Hepatocyte (in vitro differentiated cells): Measurements from ENCODE around the gene NRN1L. TPM values are rescaled to one million over a fixed set of nuclear protein-coding genes. Genes with fewer than 3 reads are reported as not detected.
A peak's percentile ranks its signal among the peaks of the same experiment; 100 is the strongest.

Experiments
- DNase-seq: peaks from one replicate; pipeline ENCODE4 v3.0.0-alpha.2; 2016; ENCODE audit warnings: low spot score
- H2AFZ ChIP-seq: fragments of 200-600 bp; sonication (generic); 2 replicates; pipeline ENCODE4 v1.6.0; 2016; ENCODE audit warnings: antibody characterized with exemption, mild to moderate bottlenecking
- H3K27ac ChIP-seq: fragments of 200-600 bp; sonication (generic); 2 replicates; pipeline ENCODE4 v1.5.1; 2016; ENCODE audit warnings: mild to moderate bottlenecking
- H3K27me3 ChIP-seq: fragments of 200-600 bp; sonication (generic); 2 replicates; pipeline ENCODE4 v1.6.1; 2016
- H3K36me3 ChIP-seq: fragments of 200-600 bp; sonication (generic); replicated peaks from 2 replicates; pipeline ENCODE4 v1.5.1; 2016; ENCODE audit warnings: low read depth; ENCODE audit not compliant: insufficient read depth
- H3K4me1 ChIP-seq: fragments of 200-600 bp; sonication (generic); 2 replicates; pipeline ENCODE4 v1.5.1; 2016; ENCODE audit warnings: mild to moderate bottlenecking, moderate library complexity; ENCODE audit not compliant: insufficient read depth
- H3K4me2 ChIP-seq: fragments of 200-600 bp; sonication (generic); 2 replicates; pipeline ENCODE4 v1.6.0; 2016
- H3K4me3 ChIP-seq: fragments of 200-600 bp; sonication (generic); 2 replicates; pipeline ENCODE4 v1.5.1; 2016; ENCODE audit warnings: mild to moderate bottlenecking
- H3K79me2 ChIP-seq: fragments of 200-600 bp; sonication (generic); 2 replicates; pipeline ENCODE4 v1.6.0; 2017; ENCODE audit warnings: mild to moderate bottlenecking
- H3K9me2 ChIP-seq: fragments of 200-600 bp; sonication (generic); replicated peaks from 2 replicates; pipeline ENCODE4 v1.6.0; 2017; ENCODE audit warnings: mild to moderate bottlenecking; ENCODE audit not compliant: insufficient read depth
- H3K9me3 ChIP-seq: fragments of 200-600 bp; sonication (generic); 2 replicates; pipeline ENCODE4 v1.5.1; 2016; ENCODE audit warnings: low read depth, mild to moderate bottlenecking
- H4K20me1 ChIP-seq: fragments of 200-600 bp; sonication (generic); 2 replicates; pipeline ENCODE4 v1.6.0; 2016; ENCODE audit warnings: mild to moderate bottlenecking; ENCODE audit not compliant: insufficient read depth, poor library complexity, severe bottlenecking
- CTCF ChIP-seq: fragments of 200-600 bp; sonication (generic); IDR thresholded peaks from 2 replicates; pipeline ENCODE4 v1.5.1; 2016; ENCODE audit warnings: antibody characterized with exemption, mild to moderate bottlenecking; ENCODE audit not compliant: poor library complexity
- EZH2 ChIP-seq: fragments of 200-600 bp; sonication (generic); IDR thresholded peaks from 2 replicates; pipeline ENCODE4 v1.6.1; 2016; ENCODE audit warnings: antibody characterized with exemption, mild to moderate bottlenecking, borderline replicate concordance
- EZH2phosphoT487 ChIP-seq: fragments of 200-600 bp; sonication (generic); IDR thresholded peaks from one replicate; pipeline ENCODE4 v1.6.1; 2018; ENCODE audit warnings: antibody characterized with exemption, mild to moderate bottlenecking, low read depth, moderate library complexity; ENCODE audit not compliant: unreplicated experiment, severe bottlenecking
- WGBS: methylation state at CpG from one replicate; pipeline ENCODE4 v1.1.6; 2016; ENCODE audit warnings: low lambda C conversion rate; ENCODE audit errors: missing lambda C conversion rate; 5-methylcytosine and 5-hydroxymethylcytosine counted together
- polyA plus RNA-seq: library from polyadenylated mRNA; unstranded; fragments of >200 nt; fragmentation: Nextera tagmentation; extraction: Ambion mirVana; gene quantifications from 2 replicates; pipeline ENCODE4 v1.2.1, GENCODE V29; 2016
- total RNA-seq: library from RNA; depleted of rRNA; stranded (reverse); fragments of >200 nt; gene quantifications from 2 replicates; pipeline ENCODE4 v1.2.3, GENCODE V29; 2014

The NRN1L gene
- total and polyA plus RNA-seq, 2 experiments from 2014 or later, result 0.73 TPM; not detected in 1

GRCh38 chr16:67882374-67883145 lies 2.1 kb upstream of the NRN1L start:
- Histone ChIP-seq H3K9me3 (no peaks in the 10 kb centered on the region), H4K20me1 (no peaks in the 10 kb centered on the region), H3K79me2 (no peaks in the 10 kb centered on the region), H3K27ac (no peak overlapping the region), H3K4me1 (peaks cover 3% of the 10 kb centered on the region), H2AFZ (no peak overlapping the region), H3K9me2 (no peaks in the 10 kb centered on the region), H3K27me3 (no peaks in the 10 kb centered on the region), H3K4me2 (no peak overlapping the region), H3K4me3 (no peak overlapping the region), H3K36me3 (no peaks in the 10 kb centered on the region)
- no peak for DNase-seq
- WGBS, result 94% methylated on average over 18 of the region's 18 CpGs
- TF ChIP-seq EZH2phosphoT487 (no peak), EZH2 (no peak), CTCF (no peak)

DNA sequence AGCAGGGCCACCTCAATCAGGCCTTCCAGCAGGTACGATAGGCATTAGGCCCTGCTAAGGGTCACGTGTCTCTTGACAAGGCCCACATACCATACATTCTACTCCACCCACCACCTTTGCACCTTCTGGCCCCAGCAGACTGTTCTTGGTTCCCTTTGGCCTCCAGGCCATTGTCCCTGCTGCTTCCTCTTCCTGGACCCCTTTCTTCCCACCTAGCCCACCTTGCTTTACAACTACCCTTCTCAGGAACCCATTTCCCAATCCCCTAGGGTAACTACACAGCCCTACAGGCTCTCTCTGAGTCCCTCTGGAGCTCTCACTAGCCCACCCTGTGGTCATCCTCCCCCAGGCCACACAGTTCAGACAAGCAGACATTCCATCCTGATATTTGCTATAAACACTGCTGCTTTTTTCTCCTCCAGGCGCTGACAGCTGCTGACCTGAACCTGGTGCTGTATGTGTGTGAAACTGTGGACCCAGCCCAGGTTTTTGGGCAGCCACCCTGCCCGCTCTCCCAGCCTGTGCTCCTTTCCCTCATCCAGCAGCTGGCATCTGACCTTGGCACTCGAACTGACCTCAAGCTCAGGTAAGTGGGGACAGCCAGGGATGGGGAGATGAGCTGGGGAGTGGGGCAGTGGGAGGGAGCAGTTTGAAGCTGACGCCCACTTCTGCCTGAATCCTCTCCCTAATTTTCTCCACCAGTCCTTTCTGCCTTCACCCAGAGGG lies 1.4 kb upstream of the NRN1L start:
- Histone ChIP-seq H3K4me1 (peaks cover 3% of the 10 kb centered on the region), H4K20me1 (no peaks in the 10 kb centered on the region), H3K4me2 (no peak overlapping the region), H3K9me2 (no peaks in the 10 kb centered on the region), H3K27ac (peak overlapping the region; percentile 75), H2AFZ (no peak overlapping the region), H3K4me3 (no peak overlapping the region), H3K36me3 (no peaks in the 10 kb centered on the region), H3K27me3 (no peaks in the 10 kb centered on the region), H3K79me2 (no peaks in the 10 kb centered on the region), H3K9me3 (no peaks in the 10 kb centered on the region)
- WGBS, result 63% methylated on average over 6 of the region's 6 CpGs
- no peak for TF ChIP-seq CTCF
- TF ChIP-seq EZH2, result no peak
- TF ChIP-seq EZH2phosphoT487, result no peak
- peak; percentile 40 for DNase-seq

GRCh38 chr16:67883872-67884261 lies 818 bp upstream of the NRN1L start:
- no peak overlapping the region for H3K4me3 ChIP-seq
- no peak overlapping the region for H2AFZ ChIP-seq
- H4K20me1 ChIP-seq, result no peaks in the 10 kb centered on the region
- H3K4me1 ChIP-seq, result peaks cover 3% of the 10 kb centered on the region
- H3K79me2 ChIP-seq, result no peaks in the 10 kb centered on the region
- peak; percentile 66 for TF ChIP-seq CTCF
- no peak for TF ChIP-seq EZH2
- no peak for TF ChIP-seq EZH2phosphoT487
- H3K36me3 ChIP-seq, result no peaks in the 10 kb centered on the region
- H3K4me2 ChIP-seq, result no peak overlapping the region
- no peaks in the 10 kb centered on the region for H3K9me2 ChIP-seq
- peak; percentile 79 for DNase-seq
- H3K9me3 ChIP-seq, result no peaks in the 10 kb centered on the region
- no peak overlapping the region for H3K27ac ChIP-seq
- WGBS, result 67% methylated on average over 11 of the region's 11 CpGs
- no peaks in the 10 kb centered on the region for H3K27me3 ChIP-seq
